ENCODE results near the gene CYB5R3.

CYB5R3 gene

DNA sequence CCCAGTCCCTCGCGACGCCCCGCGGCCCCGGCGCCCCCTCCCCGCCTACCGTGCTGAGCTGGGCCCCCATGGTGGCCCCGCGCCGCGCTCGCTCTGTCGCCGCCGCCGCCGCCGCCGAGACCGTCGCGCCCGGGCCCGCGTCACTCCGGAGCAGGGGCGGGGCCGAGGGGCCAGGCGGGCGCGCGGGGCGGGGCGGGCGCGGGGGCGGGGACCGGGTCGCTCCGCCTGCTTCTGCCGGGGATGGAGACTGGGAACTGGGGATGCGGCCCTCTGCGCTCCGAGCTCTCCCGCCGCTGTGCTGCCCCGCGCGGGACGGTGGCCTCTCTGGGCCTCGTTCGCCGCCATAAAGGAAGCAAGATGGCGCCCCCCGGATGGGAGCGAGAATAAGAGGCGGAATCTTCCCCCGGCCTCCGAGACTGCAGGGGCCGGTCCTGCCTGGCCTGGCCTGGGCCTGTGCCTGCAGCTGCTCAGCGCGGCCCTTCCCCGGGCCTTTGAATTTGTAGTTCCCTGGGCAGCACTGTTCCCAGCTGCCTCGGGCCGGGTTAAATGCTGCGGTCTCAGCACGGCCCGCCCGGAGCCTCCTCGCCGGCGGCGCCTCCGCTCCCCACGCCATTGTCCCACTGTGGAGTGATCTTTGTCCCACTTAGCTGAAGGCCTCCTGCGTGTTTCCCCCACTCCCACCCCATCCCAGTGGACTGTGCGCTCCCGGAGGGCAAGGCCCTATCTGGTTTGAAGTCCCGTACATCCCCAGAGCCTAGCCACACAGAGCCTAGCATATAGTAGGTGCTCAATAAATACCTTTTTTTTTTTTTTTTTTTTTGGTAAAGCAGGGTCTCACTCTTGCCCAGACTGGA, at the start of gene CYB5R3:
Gene CYB5R3, minus strand, starts transcription at position 147 of the 854 bp plus-strand sequence. Its CDS starts 77 bp downstream, at position 70.
- peak; percentile 52 for DNase-seq (ENCODE audit: low read depth in 2 of 2)

DNA sequence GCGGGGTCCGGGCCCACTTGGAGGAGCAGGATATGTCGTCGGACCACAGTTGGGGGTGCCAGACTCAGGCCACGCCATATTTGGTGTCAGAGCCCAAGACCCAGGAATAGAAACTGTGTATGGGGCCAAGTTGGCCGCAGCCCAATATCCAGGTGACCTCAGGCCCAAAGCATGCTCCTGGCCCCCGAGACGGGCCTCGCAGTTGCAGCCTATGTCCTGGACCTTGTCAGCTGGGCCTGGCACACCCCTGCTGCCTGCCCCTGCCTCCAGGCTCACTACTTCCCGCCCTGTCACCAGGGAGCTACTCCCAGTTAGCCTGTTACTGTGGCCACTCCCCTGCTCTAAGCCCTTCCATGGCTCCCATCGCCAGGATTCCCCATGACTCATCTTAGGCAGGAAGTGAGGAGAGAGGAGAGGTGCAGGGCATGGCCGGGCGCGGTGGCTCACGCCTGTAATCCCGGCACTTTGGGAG, 48.4 kb upstream of the CYB5R3 start:
- no peak for DNase-seq (ENCODE audit: low read depth in 2 of 2)

DNA sequence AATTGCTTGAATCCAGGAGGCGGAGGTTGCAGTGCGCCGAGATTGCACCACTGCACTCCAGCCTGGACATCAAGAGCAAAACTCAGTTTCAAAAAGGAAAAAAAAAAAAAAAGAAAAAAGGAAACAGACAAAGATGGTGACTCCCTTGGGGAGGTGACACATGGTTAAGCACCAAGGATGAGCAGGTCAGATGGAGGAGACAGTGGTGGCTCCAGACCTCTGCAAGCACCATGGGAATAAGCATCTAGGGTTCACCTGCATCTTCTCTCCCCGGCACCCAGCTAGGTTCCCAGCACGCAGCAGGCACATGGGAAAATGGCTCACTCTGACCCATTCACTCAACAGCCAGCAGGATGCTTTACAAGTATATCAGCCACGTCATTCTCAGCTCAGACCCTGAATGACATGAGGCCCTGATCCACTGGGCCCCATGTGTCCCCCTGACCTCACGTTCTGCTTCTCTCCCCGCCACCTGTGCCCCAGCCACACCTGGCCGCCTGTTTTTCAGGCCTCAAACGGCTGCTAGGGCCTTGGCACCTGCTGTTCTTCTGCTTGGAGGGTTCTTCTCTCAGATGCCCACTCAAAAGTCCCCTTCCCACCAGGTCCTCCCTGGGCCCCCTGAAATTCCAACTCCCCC, 47.3 kb upstream of the CYB5R3 start:
- DNase-seq (ENCODE audit: low read depth in 2 of 2) = no peak

DNA sequence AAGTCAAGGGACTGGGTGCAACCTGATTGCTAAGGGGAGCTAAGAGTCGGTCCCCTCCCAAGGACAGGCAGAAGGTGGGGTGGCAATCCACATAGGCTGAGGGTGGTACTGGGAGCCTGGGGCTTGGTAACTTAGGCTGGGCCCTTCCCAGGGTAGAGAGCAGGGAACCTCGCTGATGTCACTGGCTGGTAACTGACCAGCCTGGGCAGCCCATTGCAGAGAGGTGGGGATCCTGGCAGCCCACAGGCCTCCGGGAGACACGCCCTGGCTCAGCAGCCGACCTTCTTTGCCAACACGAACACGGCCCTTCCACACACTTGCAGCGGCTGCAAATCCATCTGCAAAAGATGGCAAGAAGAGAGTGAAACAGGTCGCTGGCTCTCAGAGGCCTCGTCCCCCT, 46.1 kb upstream of the CYB5R3 start:
- DNase-seq (ENCODE audit: low read depth in 2 of 2) = no peak

DNA sequence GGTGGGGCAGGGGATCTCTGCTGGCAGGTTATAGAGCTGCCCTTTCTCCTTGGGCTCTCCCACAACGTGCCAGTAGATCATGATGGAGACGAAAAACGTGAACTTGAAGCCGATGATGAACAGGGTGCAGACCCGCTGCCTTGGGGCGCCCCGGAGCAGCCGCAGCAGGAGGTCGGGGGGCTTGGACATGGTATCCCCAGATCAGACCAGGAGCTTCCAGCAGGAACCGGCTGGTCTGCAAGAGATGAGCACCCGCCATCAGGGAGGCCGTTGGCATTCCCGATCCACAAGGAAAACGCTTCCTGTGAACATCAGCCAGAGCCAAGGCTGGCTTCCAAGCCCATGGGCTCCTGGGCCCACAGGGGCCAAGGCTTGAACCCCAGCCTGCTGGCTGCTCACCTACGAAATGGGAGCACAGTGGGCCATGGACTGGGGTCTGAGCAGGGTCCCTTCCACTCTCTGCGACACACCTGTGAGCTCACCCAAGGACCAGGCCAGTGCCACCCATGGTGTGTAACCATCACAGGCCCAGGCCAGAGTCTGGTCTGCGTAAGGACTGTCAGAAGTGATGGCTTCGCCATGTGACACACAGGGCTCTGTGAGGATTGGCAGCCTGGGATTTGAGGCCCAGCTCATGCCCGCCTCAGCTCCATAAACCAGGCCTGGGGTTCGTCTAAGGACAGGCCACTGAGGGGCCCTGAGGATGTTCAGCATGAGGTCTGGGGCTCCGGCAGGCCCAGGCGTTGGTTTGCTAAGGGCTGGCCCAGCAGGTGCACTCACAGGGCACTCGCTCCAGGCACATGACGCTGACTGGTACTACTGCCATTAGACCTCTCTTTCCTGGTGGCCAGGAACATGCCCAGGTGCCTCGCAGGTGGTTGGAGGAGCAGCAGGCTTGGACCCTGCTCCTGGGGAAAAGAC, 44.8 kb upstream of the CYB5R3 start:
- DNase-seq (ENCODE audit: low read depth in 2 of 2) = no peak

DNA sequence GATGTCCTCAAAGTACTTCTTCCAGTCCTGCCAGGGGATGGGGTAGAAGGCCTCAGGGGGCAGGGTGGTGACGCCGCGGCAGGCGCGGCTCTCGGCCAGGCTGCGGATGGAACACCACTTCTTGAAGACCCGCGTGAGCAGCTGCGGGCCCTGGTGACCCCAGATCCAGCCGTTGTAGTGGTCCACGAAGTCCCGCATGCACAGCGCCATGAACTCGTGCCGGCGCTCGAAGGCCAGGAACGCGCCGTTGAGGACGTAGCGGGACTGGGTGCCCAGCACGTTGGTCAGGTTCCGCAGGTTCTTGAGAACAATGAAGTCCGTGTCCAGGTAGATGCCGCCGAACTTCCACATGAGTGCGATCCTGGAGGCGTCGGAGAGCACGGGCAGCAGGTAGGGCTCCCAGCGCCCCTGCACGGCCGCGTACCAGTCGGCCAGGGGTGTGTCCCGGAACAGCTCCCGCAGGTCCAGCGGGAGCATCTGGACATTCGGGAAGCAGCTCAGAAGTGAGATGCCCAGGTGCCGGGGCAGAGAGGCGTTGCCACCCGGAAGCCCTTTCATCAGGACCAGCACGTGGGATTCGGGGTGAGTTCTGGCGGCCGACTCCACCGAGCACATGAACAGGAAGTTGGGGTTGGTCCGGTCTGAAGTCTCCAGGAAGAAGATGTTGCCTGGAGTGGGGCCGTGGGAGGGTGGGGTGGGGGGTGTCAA, 44.0 kb upstream of the CYB5R3 start:
- DNase-seq (ENCODE audit: low read depth in 2 of 2) = no peak

DNA sequence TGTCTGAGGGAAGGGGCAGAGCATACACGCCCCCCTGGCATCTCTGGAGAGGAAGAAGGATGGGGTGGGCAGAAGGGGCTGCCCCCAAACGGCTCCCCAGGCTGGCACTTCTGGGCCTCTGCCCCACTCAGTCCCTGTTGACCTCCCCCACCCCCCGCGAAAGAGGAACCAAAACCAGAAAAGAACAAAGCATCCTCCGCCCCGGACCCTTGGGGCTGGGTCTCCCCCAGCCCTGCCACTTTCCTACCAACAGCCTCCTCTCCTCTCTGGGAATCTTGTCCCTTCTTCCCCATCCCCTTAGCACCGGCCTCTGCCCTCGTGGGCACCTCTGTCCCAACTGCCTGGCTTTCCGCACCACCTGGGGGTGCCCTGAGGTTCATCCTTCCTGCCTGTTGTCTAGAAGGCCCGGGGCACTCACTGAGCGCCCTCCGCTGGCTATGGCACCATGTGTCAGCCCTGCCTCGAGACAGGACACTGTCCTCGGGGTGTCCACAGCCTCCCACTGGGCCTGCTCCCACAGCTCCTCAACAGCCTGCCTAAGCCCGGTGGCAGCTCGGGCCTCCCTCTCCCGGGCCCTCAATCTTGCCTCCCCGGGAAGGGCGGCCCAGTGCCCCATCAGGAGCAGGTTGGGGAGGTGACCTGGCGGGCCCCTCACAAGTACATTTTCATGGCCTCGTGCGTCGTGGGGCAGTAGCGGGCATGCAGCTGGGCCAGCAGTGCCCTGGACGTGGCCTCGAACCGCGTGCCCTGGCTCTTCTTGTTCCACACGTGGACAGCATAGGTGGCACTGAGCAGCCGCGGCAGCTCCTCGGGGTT, 43.3 kb upstream of the CYB5R3 start:
- no peak for DNase-seq (ENCODE audit: low read depth in 2 of 2)

DNA sequence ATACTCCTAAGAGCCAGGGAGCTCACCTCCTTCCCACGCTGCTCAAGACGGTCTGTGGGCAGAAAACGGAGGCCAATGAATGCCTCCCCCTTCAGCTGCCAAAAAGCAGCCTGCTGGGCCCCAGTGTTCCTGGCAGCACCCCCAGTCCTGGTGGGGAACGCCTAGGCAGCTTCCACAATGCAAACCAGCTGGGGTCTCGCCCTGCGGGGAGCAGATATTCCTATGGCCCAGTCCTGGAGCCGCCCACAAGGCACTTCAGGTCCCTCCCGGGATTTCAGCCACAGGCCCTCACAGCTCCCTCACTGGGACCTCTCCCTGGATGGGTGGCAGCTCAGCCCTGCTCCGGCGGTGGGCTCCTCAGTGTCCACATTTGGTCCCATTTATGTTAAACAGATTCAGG, 42.2 kb upstream of the CYB5R3 start:
- DNase-seq (ENCODE audit: low read depth in 2 of 2) = no peak

DNA sequence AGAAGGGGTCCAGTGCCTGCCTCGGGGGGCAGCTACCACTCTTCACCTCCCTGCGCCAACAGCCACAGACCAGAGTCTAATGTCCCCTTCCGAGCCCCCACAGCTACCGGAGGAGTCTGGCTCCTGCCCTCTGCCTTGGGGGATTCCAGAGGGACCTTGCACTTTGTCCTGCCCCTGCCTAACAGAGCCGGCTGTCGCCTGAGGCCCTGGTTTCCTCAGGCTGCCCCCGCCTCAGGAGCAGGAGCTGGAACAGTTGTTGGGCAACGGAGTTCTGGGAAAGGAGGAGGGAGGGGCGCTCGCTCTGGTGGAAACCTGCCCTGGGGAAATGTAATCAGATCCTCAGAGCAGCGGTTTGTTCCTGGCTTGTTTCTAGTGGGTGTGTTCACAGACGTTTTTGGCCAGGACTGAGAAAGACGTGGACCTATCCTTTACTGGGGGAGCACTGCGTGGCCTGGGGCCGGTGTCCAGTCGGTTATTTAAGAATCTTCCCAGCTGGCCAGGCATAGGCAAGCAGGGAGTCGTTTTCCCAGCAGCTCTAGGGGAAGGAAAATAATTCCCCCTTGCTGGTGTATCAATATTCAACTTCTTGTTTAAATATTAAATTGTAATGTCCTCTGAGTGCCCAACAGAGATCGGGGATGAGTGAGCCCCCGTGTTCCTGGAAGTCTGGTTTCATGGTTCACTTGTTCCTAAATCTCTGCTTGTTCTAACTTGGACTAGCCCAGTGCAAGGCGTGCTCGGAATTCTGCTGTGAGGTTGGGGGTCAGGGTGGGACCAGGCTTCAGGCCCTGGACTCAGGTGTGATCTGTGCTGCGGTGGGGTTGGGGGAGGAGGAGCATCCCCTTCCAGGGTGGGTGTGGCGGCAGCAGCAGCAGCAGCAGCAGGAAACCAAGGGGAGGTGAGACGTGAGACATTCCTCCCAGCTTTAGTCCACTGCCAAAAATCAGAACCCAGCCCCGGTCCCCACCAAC, 39.3 kb upstream of the CYB5R3 start:
- DNase-seq (ENCODE audit: low read depth in 2 of 2) = no peak

DNA sequence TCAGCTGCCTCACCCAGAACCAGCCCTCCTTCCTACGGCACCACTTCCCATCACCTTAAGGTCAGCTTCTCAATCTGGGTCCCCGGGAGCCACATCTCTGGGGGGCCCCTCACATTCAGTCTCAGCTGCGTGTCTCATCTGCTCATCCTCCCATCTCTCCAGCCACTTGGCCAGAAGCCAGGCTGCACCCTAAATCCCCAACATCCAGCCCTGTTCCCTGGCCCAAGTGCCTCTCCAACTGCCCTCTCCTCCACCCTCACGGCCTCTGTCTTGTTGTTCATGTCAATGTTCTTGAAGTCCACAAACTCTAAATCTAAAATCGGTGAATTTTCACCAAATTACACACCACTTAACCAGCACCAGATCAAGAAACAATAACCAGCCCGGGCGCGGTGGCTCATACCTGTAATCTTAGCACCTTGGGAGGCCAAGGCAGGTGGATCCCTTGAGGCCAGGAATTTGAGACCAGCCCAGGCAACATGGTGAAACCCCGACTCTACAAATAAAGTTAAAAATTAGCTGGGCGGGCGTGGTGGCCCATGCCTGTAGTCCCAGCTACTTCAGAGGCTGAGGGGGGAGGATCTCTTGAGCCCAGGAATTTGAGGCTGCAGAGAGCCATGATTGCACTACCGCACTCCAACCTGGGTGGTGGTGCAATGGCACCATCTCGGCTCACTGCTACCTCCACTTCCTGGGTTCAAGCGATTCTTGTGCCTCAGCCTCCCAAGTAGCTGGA, 37.7 kb upstream of the CYB5R3 start:
- DNase-seq (ENCODE audit: low read depth in 2 of 2) = no peak

DNA sequence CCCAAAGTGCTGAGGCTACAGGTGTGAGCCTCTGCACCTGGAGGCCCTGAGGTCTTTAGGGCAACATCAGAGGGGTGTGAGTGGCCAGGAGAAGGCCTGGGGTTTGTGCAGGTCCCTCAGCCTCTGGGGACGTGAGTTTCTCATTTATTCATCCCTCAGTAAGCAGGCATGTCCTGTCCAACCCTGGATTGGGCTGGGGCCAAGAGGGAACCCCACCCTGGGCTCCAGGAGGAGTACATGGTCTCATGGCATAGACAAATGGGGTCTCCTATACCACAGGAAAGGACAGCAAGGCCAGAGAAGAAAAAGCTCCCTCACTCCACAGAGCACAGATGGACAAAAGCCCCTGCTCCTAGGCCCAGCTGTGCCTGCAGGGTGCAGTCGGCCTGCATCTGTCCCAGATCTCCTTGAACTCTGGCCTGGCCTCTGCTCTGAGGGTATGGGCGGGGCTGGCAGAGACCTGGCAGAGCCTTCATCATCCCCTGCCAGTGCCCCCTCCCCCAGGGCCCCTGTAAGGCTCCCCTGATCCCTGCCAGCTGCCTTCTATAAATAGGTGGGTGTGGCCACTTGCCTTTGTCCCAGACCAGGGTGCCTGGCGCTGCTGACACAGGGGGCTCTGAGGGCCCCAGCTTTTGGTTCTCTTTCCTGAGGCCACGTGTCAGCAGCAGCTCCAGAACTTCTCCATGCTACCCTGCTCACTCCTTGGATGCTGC, 36.9 kb upstream of the CYB5R3 start:
- no peak for DNase-seq (ENCODE audit: low read depth in 2 of 2)

DNA sequence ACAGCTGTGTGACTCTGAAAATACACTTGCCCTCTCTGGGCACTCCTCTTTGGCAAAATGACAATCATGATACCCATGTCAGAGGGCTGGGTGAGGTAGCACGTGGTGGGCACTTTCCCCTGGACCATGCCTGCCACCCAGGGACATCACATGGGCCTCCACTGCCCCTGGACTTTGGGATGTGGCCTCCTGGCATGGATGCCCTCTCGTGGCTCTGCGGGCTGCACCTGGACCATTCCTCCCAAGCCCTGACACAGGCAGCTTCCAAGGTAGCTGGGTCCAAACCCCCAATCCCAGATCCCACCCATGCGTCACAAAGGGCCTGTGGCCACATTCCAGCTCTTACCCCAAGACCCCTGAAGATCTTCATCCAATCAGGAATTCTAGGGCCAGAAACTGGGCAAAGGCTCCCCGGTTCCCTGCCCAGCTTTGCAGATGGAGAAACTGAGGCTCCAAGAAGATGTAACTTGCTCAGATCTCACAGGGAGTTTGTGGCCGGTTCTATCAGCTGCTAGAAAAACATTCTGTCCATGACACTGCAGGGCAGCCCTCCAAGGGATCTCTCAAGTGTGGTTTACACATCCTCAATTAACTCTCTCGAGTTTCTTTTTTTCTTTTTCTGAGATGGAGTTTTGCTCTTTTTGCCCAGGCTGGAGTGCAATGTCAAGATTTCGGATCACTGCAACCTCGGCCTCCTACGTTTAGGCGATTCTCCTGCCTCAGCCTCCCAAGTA, 35.4 kb upstream of the CYB5R3 start:
- DNase-seq (ENCODE audit: low read depth in 2 of 2) = no peak

DNA sequence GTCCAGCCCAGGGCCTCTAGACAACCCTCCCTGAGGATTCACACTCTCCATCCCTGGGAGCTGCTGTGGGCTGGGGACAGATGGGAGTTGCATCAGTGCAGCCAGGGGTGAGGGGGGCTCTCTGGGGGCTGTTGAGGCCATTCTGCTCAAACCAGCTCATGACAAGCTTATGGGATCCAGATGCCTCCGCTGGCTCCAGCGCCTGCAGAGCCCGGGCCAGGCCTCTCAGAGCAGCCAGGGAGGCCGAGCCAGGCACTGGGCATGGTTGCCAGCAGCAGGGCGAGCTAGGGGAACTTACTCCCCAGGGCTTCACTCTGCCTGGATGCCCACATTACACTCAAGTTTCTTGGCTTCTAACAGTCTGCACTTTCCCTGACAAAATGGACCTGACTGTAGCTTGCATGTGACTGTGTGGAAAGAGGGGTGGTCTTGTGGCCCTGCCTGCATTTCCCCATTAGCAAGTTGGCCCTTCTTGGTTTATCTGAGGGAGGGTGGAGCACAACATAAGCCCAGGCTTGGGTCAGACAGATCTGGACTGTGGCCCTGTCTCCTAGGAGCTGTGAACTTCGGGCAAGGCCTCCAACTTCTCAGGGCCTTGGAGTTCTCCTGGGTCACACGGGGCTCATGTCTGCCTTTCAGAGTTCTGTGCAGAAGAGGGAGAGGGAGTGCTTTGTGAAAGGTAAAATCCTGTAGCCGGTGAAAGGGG, 34.5 kb upstream of the CYB5R3 start:
- DNase-seq (ENCODE audit: low read depth in 2 of 2) = no peak

DNA sequence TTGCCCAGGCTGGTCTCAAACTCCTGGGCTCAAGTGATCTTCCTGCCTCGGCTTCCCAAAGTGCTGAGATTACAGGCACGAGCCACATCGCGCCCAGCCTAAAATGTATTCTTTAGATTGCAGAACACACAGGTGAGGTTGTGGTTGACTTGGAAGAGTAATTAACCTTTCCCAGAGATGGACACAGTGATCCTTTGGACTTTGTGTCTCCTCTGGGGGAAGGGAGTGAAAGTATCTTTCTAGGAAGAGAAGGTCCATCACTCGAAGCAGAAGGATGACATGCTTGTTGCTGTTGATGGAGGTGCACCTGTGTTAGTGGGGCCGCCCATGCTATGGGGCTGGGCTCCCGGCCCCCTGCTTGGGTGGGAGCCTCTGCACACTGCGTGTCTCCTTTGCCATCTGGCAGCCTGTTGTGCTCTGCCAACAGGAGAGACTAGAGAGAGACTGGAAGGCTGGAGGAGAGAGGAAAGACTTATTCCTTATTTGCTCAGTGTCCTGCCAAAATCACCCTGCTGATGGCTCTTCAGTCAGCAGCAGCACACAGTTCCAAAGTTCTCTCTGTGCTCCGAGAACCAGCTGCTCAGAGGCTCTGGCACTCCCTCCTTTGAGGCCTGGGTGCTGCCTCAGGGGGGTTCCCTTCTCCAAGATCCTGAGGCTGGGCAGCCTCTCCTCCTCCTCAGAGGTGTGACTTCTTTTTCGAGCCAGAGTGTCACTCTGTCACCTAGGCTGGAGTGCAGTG, 33.1 kb upstream of the CYB5R3 start:
- no peak for DNase-seq (ENCODE audit: low read depth in 2 of 2)

DNA sequence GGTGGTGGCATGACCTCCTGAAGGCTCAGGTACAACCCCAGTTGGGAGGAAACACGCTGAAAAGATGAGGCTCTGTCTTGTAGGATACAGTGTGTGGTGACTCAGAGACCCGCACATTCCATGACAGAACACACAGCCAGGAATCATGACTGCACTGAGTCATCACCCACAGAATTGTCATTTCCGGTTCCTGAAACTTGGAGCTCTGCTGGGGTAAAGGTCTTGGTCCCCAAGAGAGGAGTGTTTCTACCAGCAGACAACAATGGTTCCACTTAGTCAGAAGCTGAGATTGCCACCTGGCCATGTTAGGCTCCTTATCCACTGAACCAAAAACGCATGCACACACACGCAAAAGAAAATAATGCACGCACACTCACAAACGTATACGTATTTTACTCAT, 31.5 kb upstream of the CYB5R3 start:
- no peak for DNase-seq (ENCODE audit: low read depth in 2 of 2)

DNA sequence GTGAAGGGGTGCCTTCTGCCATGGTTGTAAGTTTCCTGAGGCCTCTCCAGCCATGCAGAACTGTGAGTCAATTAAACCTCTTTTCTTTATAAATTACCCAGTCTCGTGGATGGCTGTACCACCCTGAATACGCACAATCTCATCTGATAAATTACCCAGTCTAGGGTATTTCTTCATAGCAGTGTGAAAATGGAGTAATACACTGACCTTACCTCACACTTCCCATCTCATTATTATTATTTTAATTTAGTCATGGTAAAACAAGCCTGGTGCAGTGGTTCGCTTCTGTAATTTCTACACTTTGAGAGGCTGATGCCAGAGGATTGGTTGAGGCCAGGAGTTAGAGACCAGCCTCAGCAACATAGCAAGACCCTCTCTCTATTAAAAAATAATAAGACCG, 30.5 kb upstream of the CYB5R3 start:
- DNase-seq (ENCODE audit: low read depth in 2 of 2) = no peak

Data from stimulated activated CD8-positive, alpha-beta memory T cell treated with anti-CD3 and anti-CD28 coated beads, Interleukin-7, amount 100 ng/mL, for 1 hour (primary cell).